Measurements from ENCODE around the gene NUDT16L1. TPM values are rescaled to one million over a fixed set of nuclear protein-coding genes. Genes with fewer than 3 reads are reported as not detected.

Gene NUDT16L1
- total RNA-seq, 5 donors from 2014 or later (not counting 1 experiment from before 2014, with no cell fraction given): 53.3 to 64.0 (median 62.2) TPM

GRCh38 chr16:4668313-4668960, 24.9 kb upstream of the NUDT16L1 start:
- peaks cover 13 to 35% of the 10 kb centered on the region in 2 experiments for H3K4me1 ChIP-seq (ENCODE audit: control insufficient read depth in 1 of 2, extremely low read depth in 1 of 2, insufficient read depth in 2 of 2, low read length in 2 of 2)
- POLR2A ChIA-PET: no interaction called here
- Mint-ChIP-seq H3K27ac (no peak overlapping the region), H3K4me1 (peaks cover 17 to 33% (median 30%) of the 10 kb centered on the region in 3 donors), H3K36me3 (peaks cover 8% of the 10 kb centered on the region), H3K27me3 (no peaks in the 10 kb centered on the region), H3K9me3 (no peaks in the 10 kb centered on the region), H3K4me3 (no peak overlapping the region)
- H3K4me3 ChIP-seq (ENCODE audit: control insufficient read depth in 1 of 2, extremely low read depth in 1 of 2, low read length in 1 of 2): no peak overlapping the region
- CTCF ChIA-PET: interaction anchor here in 1 of 2 donors (0.9 kb wide), 1 partner anchor 42 kb away, joined by 4 read pairs; no protein-coding TSS in a partner anchor
- peaks cover 10 to 62% of the 10 kb centered on the region in 2 donors for H3K36me3 ChIP-seq (ENCODE audit: control insufficient read depth in 2 of 2, extremely low read depth in 1 of 2, insufficient read depth in 1 of 2, low read length in 1 of 2)
- DNase-seq (no peak), ATAC-seq (replicated peaks in 1 of 4) (no peak)
- H3K9me3 ChIP-seq: no peaks in the 10 kb centered on the region
- no peaks in the 10 kb centered on the region for H3K27me3 ChIP-seq (replicated peaks in 1 of 2; ENCODE audit: control insufficient read depth in 2 of 2, extremely low read depth in 1 of 2, insufficient read depth in 2 of 2, low read length in 1 of 2)
- H3K27ac ChIP-seq (ENCODE audit: low read length): no peak overlapping the region
- WGBS (ENCODE audit: insufficient coverage): 97% methylated on average over 10 of the region's 10 CpGs

GRCh38 chr16:4673387-4674046, 19.8 kb upstream of the NUDT16L1 start:
- ChIA-PET POLR2A (no interaction called here), CTCF (no interaction called here)
- no peaks in the 10 kb centered on the region for H3K27me3 Mint-ChIP-seq
- peaks cover 10 to 57% of the 10 kb centered on the region in 2 donors for H3K36me3 ChIP-seq (ENCODE audit: control insufficient read depth in 2 of 2, extremely low read depth in 1 of 2, insufficient read depth in 1 of 2, low read length in 1 of 2)
- no peaks in the 10 kb centered on the region for H3K27me3 ChIP-seq (replicated peaks in 1 of 2; ENCODE audit: control insufficient read depth in 2 of 2, extremely low read depth in 1 of 2, insufficient read depth in 2 of 2, low read length in 1 of 2)
- 97% methylated on average over 18 of the region's 33 CpGs for WGBS (ENCODE audit: insufficient coverage)
- H3K9me3 Mint-ChIP-seq: no peaks in the 10 kb centered on the region
- ATAC-seq (replicated peaks in 1 of 4) (no peak), DNase-seq (no peak)
- peaks cover 23 to 30% (median 28%) of the 10 kb centered on the region in 3 donors for H3K4me1 Mint-ChIP-seq
- no peak overlapping the region for H3K4me3 Mint-ChIP-seq
- H3K27ac ChIP-seq (ENCODE audit: low read length): no peak overlapping the region
- H3K27ac Mint-ChIP-seq: no peak overlapping the region
- peaks cover 8% of the 10 kb centered on the region for H3K36me3 Mint-ChIP-seq
- H3K4me1 ChIP-seq (ENCODE audit: control insufficient read depth in 1 of 2, extremely low read depth in 1 of 2, insufficient read depth in 2 of 2, low read length in 2 of 2): peaks cover 7 to 33% of the 10 kb centered on the region in 2 experiments
- no peak overlapping the region for H3K4me3 ChIP-seq (ENCODE audit: control insufficient read depth in 1 of 2, extremely low read depth in 1 of 2, low read length in 1 of 2)
- H3K9me3 ChIP-seq: no peaks in the 10 kb centered on the region

- Histone ChIP-seq H3K36me3 (ENCODE audit: control insufficient read depth in 2 of 2, extremely low read depth in 1 of 2, insufficient read depth in 1 of 2, low read length in 1 of 2) (peaks cover 10 to 46% of the 10 kb centered on the region in 2 donors), H3K4me1 (ENCODE audit: control insufficient read depth in 1 of 2, extremely low read depth in 1 of 2, insufficient read depth in 2 of 2, low read length in 2 of 2) (peaks cover 7 to 33% of the 10 kb centered on the region in 2 experiments), H3K9me3 (no peaks in the 10 kb centered on the region), H3K27me3 (replicated peaks in 1 of 2; ENCODE audit: control insufficient read depth in 2 of 2, extremely low read depth in 1 of 2, insufficient read depth in 2 of 2, low read length in 1 of 2) (no peaks in the 10 kb centered on the region), H3K4me3 (ENCODE audit: control insufficient read depth in 1 of 2, extremely low read depth in 1 of 2, low read length in 1 of 2) (no peak overlapping the region), H3K27ac (ENCODE audit: low read length) (peak overlapping the region; percentile 29)
- no peak for ATAC-seq (replicated peaks in 1 of 4)
- no peak for DNase-seq
- Mint-ChIP-seq H3K4me3 (peak overlapping the region in 1 of 3 donors; percentile 67), H3K27me3 (no peaks in the 10 kb centered on the region), H3K27ac (peak overlapping the region; percentile 97 to 98), H3K9me3 (no peaks in the 10 kb centered on the region), H3K4me1 (peaks cover 23 to 35% (median 28%) of the 10 kb centered on the region in 3 donors), H3K36me3 (peaks cover 4% of the 10 kb centered on the region)
- 83% methylated on average over 1 of the region's 9 CpGs for WGBS (ENCODE audit: insufficient coverage)
- ChIA-PET POLR2A (interaction anchor here in 1 of 2 donors (0.6 kb wide), 1 partner anchor 15 kb away, joined by 5 read pairs; no protein-coding TSS in a partner anchor), CTCF (interaction anchor here in 1 of 2 donors (0.6 kb wide), 1 partner anchor 18 kb away, joined by 3 read pairs; the partner anchor contains the start of gene NUDT16L1)
Observed at GRCh38 chr16:4674926-4675530, 18.3 kb upstream of the NUDT16L1 start.

GRCh38 chr16:4675864-4676786, 17.2 kb upstream of the NUDT16L1 start:
- H3K27ac Mint-ChIP-seq: peak overlapping the region; percentile 97 to 98
- no peaks in the 10 kb centered on the region for H3K27me3 ChIP-seq (replicated peaks in 1 of 2; ENCODE audit: control insufficient read depth in 2 of 2, extremely low read depth in 1 of 2, insufficient read depth in 2 of 2, low read length in 1 of 2)
- ATAC-seq (replicated peaks in 1 of 4) (peak; percentile 80 to 95 (median 90)), DNase-seq (peak; percentile 42 to 85 (median 63))
- peaks cover 7 to 37% of the 10 kb centered on the region in 2 experiments for H3K4me1 ChIP-seq (ENCODE audit: control insufficient read depth in 1 of 2, extremely low read depth in 1 of 2, insufficient read depth in 2 of 2, low read length in 2 of 2)
- CTCF ChIA-PET: interaction anchor here in 1 of 2 donors (0.6 kb wide), 1 partner anchor 744 kb away, joined by 3 read pairs; no protein-coding TSS in a partner anchor
- peak overlapping the region; percentile 24 to 49 for H3K4me3 ChIP-seq (ENCODE audit: control insufficient read depth in 1 of 2, extremely low read depth in 1 of 2, low read length in 1 of 2)
- 28% methylated on average over 23 of the region's 23 CpGs for WGBS (ENCODE audit: insufficient coverage)
- H3K27ac ChIP-seq (ENCODE audit: low read length): peak overlapping the region; percentile 89
- no peaks in the 10 kb centered on the region for H3K9me3 ChIP-seq
- POLR2A ChIA-PET: interaction anchor here in 1 of 2 donors (0.6 kb wide), 1 partner anchor 60 kb away, joined by 6 read pairs; no protein-coding TSS in a partner anchor
- H3K36me3 Mint-ChIP-seq: peaks cover 4% of the 10 kb centered on the region
- peaks cover 10 to 39% of the 10 kb centered on the region in 2 donors for H3K36me3 ChIP-seq (ENCODE audit: control insufficient read depth in 2 of 2, extremely low read depth in 1 of 2, insufficient read depth in 1 of 2, low read length in 1 of 2)
- H3K9me3 Mint-ChIP-seq: no peaks in the 10 kb centered on the region
- peak overlapping the region; percentile 43 to 67 (median 58) for H3K4me3 Mint-ChIP-seq
- no peaks in the 10 kb centered on the region for H3K27me3 Mint-ChIP-seq
- H3K4me1 Mint-ChIP-seq: peaks cover 23 to 40% (median 28%) of the 10 kb centered on the region in 3 donors

- peaks cover 13 to 40% of the 10 kb centered on the region in 2 donors for H3K36me3 ChIP-seq (ENCODE audit: control insufficient read depth in 2 of 2, extremely low read depth in 1 of 2, insufficient read depth in 1 of 2, low read length in 1 of 2)
- peak overlapping the region; percentile 89 for H3K27ac ChIP-seq (ENCODE audit: low read length)
- DNase-seq (no peak), ATAC-seq (replicated peaks in 1 of 4) (peak in 1 of 4 experiments; percentile 19)
- H3K4me3 ChIP-seq (ENCODE audit: control insufficient read depth in 1 of 2, extremely low read depth in 1 of 2, low read length in 1 of 2): peak overlapping the region; percentile 24 to 49
- peak overlapping the region; percentile 97 to 98 for H3K27ac Mint-ChIP-seq
- H3K27me3 Mint-ChIP-seq: no peaks in the 10 kb centered on the region
- peaks cover 29 to 40% (median 30%) of the 10 kb centered on the region in 3 donors for H3K4me1 Mint-ChIP-seq
- no peaks in the 10 kb centered on the region for H3K9me3 ChIP-seq
- H3K36me3 Mint-ChIP-seq: peaks cover 7% of the 10 kb centered on the region
- CTCF ChIA-PET: interaction anchor here in 1 of 2 donors (0.6 kb wide), 1 partner anchor 745 kb away, joined by 3 read pairs; no protein-coding TSS in a partner anchor
- H3K9me3 Mint-ChIP-seq: no peaks in the 10 kb centered on the region
- H3K4me1 ChIP-seq (ENCODE audit: control insufficient read depth in 1 of 2, extremely low read depth in 1 of 2, insufficient read depth in 2 of 2, low read length in 2 of 2): peaks cover 7 to 44% of the 10 kb centered on the region in 2 experiments
- POLR2A ChIA-PET: interaction anchor here in 1 of 2 donors (0.6 kb wide), 1 partner anchor 61 kb away, joined by 6 read pairs; no protein-coding TSS in a partner anchor
- 56% methylated on average over 7 of the region's 11 CpGs for WGBS (ENCODE audit: insufficient coverage)
- no peaks in the 10 kb centered on the region for H3K27me3 ChIP-seq (replicated peaks in 1 of 2; ENCODE audit: control insufficient read depth in 2 of 2, extremely low read depth in 1 of 2, insufficient read depth in 2 of 2, low read length in 1 of 2)
- peak overlapping the region; percentile 43 to 67 (median 58) for H3K4me3 Mint-ChIP-seq
Observed at GRCh38 chr16:4676831-4677230, 16.5 kb upstream of the NUDT16L1 start.

All from T-cell (primary cell).